PC-9 (cell line): ENCODE results near the gene MUC5AC.

ENCODE experiments used
- CTCF ChIP-seq: fragments of 200-600 bp; sonication (generic); conservative IDR thresholded peaks from 2 replicates; pipeline ENCODE4 v1.6.1; 2017; ENCODE audit warnings: mixed run types, antibody characterized with exemption, mild to moderate bottlenecking, moderate library complexity
- EZH2 ChIP-seq: fragments of 200-600 bp; sonication (generic); IDR thresholded peaks from 2 replicates; pipeline ENCODE4 v1.8.0; 2017; ENCODE audit warnings: antibody characterized with exemption, low read depth

DNA sequence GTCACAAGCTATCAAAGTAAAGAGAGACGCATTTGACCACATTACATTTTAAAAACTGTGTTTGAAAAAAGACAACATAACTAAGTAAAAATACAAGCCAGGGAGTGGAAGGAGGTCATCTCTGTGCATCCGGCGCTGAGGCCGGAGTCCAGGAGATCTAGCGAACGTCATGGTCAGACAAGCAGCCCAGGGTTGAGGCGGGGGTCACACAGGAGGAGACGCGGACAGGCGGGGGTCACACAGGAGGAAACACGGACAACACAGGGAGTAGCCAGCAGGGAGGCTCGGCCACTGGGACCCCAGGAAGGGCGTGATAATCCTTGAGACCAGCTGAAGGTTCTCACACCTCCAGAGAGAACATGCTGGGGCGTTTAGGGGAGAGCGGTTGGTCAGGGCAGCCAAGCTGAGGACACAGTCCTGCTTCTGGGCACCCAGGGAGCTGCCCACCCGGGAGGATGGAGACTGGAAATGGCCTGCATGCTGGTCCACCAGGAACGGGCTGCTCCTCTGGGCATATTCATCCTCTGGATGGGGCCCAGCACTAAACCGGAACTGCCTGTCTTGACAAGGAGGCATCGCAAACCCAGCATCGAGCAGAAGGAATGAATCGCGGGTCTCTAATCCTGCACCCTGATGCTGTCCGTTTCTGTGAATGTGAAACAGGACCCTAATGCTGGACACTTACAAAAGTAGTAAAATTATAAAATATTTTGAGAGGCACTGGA, 40.9 kb upstream of the MUC5AC start:
- TF ChIP-seq CTCF (no peak), EZH2 (no peak)
